C4-2B (cell line): Measurements from ENCODE around the gene YIPF1.

ENCODE experiments used
- H3K27ac ChIP-seq: fragments of 450-650 bp; 2 replicates; pipeline ENCODE4 v1.5.1; 2017
- ZFX ChIP-seq: fragments of 450-650 bp; IDR thresholded peaks from 2 replicates; pipeline ENCODE4 v1.6.1; 2017
- TF ChIP-seq, protein P1 (sequence below): fragments of 450-650 bp; conservative IDR thresholded peaks from 2 replicates; pipeline ENCODE4 v1.5.1; 2017; ENCODE audit warnings: mild to moderate bottlenecking

Gene YIPF1

DNA sequence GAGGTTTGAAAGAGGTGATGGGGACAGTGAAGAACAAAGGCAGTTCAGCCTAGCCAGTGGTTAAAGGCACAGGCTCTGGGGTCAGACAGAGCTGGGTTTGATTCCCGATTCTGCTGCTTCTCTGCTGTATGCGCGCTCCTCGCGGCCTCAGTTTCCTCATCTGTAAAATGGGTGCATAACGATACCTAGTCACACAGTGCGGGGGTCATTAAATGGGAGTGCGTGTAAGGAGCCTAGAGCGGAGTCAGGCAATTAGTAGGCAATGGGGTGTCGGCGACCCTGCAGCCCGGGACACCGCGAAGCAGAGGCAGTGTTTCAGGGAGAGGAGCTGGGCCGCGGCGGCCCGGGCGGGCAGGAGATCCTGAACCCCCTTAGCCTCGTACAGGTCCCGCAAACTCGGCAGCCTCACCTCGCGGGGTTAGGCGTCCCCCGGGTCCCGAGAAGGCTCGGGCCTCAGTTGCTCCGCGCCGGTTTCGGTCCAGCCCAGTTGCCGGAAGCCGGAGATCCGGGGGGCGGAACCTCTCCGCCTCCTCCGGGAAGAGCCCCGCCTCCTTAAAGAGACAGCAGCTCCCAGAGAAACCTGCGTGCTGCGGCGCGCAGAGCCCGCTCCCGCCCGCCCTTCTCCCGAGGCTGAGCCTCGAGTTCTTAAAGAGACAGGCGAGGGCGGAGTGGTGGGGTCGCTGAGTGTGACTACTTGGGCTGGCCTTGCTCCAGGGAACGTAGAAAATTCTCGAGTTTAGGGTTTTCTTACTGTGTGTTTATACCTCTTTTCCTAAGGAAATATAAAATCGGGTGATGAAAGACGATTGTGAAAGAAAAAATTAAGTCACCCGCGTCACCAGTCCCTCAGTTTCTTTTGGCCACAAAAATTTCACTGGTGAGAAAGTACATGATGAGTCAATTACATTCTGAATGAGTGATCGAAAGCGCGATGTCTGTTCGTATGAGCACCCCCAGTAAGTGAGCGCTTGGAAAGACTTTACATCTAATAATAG lies at the start of gene YIPF1:
TSS of gene YIPF1 (minus strand) at position 494 of the 995 bp plus-strand sequence. CDS start 860 bp downstream, outside the sequence.
- TF ChIP-seq, protein P1, sequence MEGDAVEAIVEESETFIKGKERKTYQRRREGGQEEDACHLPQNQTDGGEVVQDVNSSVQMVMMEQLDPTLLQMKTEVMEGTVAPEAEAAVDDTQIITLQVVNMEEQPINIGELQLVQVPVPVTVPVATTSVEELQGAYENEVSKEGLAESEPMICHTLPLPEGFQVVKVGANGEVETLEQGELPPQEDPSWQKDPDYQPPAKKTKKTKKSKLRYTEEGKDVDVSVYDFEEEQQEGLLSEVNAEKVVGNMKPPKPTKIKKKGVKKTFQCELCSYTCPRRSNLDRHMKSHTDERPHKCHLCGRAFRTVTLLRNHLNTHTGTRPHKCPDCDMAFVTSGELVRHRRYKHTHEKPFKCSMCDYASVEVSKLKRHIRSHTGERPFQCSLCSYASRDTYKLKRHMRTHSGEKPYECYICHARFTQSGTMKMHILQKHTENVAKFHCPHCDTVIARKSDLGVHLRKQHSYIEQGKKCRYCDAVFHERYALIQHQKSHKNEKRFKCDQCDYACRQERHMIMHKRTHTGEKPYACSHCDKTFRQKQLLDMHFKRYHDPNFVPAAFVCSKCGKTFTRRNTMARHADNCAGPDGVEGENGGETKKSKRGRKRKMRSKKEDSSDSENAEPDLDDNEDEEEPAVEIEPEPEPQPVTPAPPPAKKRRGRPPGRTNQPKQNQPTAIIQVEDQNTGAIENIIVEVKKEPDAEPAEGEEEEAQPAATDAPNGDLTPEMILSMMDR: no peak
- TF ChIP-seq ZFX: peak; percentile 41; the same call in 1 of the 2 replicates
- peak within 1 kb of the TSS; percentile 85 for H3K27ac ChIP-seq

DNA sequence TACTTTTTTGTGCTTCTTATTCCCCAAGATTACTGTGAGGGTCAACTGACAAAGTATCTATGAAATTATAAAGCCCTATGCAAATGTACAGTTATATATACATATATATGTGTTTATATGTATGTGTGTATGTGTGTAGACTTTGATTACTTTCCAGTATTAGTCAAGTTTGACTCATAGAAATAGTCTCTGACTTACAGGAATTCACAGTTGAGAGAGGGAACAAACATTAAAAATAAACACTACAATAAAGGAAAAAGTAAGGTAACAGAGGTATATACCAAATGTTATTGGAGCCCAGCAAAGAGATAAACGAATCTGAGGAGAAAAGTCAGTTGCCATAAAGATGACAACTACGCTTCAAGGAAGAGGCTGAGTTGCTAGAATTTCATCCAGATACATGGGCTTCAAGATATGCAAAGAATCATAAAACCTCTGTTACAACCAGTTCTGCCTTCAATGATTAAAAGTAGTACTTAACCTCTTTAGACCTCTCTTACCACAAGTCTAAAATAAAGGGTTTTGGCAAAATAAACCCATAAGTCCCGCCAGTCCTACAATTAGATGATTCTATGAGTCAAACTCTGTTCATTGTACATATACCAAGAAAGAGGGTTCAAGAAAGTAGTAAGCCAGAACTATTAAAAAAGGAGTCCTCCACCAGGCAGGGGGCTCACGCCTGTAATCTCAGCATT lies 48.7 kb upstream of the YIPF1 start:
- TF ChIP-seq, protein P1: no peak
- TF ChIP-seq ZFX: no peak
- no peak overlapping the region for H3K27ac ChIP-seq

DNA sequence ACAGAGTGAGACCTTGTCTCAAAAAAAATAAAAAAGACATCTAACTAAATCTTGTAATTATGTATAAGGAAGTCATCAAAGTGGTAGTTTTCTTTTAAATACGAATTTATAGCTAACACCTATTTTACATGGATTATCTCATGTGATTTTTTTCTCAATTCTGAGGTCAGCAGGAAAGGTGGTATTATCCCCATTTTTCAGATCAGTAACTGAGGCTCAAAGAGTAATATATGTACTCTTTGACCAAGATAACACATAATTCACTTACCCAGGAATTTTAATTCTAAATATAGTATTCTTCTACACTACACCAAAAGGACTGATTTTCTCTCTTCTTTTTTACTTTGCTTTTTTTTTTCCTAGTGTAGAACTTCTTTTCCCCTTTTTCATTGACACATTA lies 46.8 kb upstream of the YIPF1 start:
- no peak overlapping the region for H3K27ac ChIP-seq
- TF ChIP-seq, protein P1: no peak
- TF ChIP-seq ZFX: no peak

DNA sequence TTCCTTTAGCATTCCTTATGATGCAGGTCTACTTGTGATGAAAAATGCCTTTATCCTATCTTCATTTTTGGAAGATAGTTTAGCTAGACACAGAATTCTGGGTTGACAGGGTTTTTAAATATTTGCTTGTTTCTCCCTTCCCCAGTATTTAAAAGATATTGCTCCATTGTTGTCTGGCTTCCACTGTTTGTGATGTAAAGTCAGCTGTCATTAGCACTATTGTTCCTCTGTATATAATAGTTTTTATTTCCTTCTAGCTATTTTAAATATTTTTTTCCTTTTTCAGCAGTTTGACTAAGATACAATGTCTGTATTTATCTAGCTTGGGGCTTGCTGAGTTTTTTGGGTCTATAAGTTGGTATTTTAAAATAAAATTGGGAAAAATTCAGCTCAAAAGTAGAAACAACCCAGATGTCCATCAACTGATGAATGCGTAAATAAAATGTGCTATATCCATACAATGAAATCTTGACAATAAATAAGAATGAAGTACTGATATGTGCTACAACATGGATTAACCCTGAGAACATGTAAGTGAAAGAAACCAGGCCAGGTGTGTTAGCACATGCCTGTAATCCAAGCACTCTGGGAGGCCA lies 44.7 kb upstream of the YIPF1 start:
- TF ChIP-seq ZFX: no peak
- TF ChIP-seq, protein P1: no peak
- no peak overlapping the region for H3K27ac ChIP-seq

DNA sequence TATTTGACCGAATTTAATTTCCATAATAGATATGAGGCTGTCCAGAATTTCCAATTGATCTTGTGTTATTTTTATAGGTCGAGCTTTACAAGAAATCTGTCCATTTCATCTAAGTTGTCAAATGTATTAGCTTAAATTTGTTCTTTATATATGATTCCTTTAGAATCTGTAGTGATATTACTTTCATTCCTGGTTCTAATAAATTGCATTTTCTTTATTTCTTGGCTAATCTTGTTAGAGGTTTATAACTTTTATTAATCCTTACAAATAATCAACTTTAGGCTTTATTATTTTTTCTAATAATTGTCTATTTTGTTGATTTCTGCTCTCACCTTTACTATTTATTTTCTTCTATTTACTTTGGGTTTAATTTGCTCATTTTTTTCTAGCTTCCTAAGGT lies 41.9 kb upstream of the YIPF1 start:
- TF ChIP-seq, protein P1: no peak
- TF ChIP-seq ZFX: no peak
- H3K27ac ChIP-seq: no peak overlapping the region

DNA sequence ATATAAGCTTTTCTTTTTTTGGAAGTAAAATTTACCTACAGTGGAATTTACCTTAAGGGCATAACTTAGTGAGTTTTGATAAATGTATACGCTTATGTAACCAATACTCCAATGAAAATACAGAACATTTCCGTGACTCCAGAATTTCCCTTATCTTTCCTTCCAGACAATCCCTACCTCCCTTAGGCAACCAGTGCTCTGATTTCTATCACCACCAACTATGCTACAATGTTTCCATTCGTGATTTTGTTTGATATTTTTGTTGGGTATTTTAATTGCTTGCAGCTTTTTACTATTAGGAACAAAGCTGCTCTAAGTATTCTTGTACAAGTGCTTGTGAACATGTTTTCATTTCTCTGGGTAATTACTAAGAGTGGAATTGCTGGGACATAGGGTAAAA lies 41.3 kb upstream of the YIPF1 start:
- no peak overlapping the region for H3K27ac ChIP-seq
- TF ChIP-seq ZFX: no peak
- TF ChIP-seq, protein P1: no peak
